ENCODE measurements around the gene ADAMTSL5. TPM values are rescaled to one million over a fixed set of nuclear protein-coding genes. Genes with fewer than 3 reads are reported as not detected.
"Not testable (repeated sequence)": the region's sequence is repeated elsewhere in the genome, so short reads cannot be mapped to it uniquely, and the experiment has no call there.

ADAMTSL5 gene
- 0.72 and 1.8 TPM in 2 replicates for total RNA-seq (2014; rRNA removed; shearing (Covaris generic))

- DNase-seq (ENCODE audit: low spot score): peak; percentile 29
These were observed at the start of gene ADAMTSL5 for GRCh38 chr19:1512671-1513498. Gene ADAMTSL5, minus strand, starts transcription at chr19:1513019. Its CDS starts 2,076 bp downstream, at chr19:1510943.

- DNase-seq (ENCODE audit: low spot score): no peak
These were observed 48.5 kb upstream of the ADAMTSL5 start for GRCh38 chr19:1561236-1561842.

GRCh38 chr19:1560286-1560882, 47.6 kb upstream of the ADAMTSL5 start:
- DNase-seq (ENCODE audit: low spot score): no peak

- DNase-seq (ENCODE audit: low spot score): no peak
These were observed 45.7 kb upstream of the ADAMTSL5 start for GRCh38 chr19:1558552-1558951.

GRCh38 chr19:1556390-1557070, 43.7 kb upstream of the ADAMTSL5 start:
- DNase-seq (ENCODE audit: low spot score): no peak

- DNase-seq (ENCODE audit: low spot score): no peak
These were observed 42.9 kb upstream of the ADAMTSL5 start for GRCh38 chr19:1555487-1556389.

- DNase-seq (ENCODE audit: low spot score): no peak
These were observed 42.1 kb upstream of the ADAMTSL5 start for GRCh38 chr19:1554968-1555367.

- DNase-seq (ENCODE audit: low spot score): no peak
These were observed 40.6 kb upstream of the ADAMTSL5 start for GRCh38 chr19:1553415-1553814.

GRCh38 chr19:1551068-1552040, 38.5 kb upstream of the ADAMTSL5 start:
- DNase-seq (ENCODE audit: low spot score): no peak

- no peak for DNase-seq (ENCODE audit: low spot score)
These were observed 36.6 kb upstream of the ADAMTSL5 start for GRCh38 chr19:1549332-1549945.

- no peak for DNase-seq (ENCODE audit: low spot score)
These were observed 27.6 kb upstream of the ADAMTSL5 start for GRCh38 chr19:1540365-1540925.

DNA sequence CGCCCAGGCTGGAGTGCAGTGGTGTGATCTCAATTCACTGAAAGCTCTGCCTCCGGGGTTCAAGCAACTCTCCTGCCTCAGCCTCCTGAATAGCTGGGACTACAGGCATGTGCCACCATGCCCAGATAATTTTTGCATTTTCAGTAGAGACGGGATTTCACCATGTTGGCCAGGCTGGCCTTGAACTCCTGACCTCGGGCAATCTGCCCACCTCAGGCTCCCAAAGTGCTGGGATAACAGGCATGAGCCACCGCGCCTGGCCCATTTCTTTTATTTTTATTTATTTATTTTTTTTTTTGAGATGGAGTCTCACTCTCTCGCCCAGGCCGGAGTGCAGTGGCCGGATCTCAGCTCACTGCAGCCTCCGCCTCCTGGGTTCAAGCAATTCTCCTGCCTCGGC, 26.9 kb upstream of the ADAMTSL5 start:
- not testable (repeated sequence) for DNase-seq (ENCODE audit: low spot score)

DNA sequence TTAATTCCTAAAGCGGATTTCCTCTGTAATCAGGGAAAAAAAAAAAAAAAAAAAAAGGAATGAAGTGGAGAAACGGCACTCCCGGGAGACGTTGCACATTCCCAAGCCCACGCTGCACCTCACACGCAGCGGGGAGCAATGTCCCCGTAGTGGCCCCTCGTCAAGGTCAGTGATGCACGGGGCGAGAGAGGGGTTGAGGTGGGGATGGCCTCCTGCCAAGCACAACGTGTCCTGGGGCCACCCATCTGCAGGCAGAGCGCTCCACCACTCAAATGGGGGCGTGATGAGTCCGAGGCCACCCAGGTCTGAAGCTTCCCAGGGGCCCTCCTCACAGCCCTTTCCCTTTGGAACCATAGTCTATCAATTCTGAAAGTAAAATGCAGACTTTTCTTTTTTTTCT, 26.2 kb upstream of the ADAMTSL5 start:
- DNase-seq (ENCODE audit: low spot score): no peak

- DNase-seq (ENCODE audit: low spot score): not testable (repeated sequence)
These were observed 22.9 kb upstream of the ADAMTSL5 start for GRCh38 chr19:1535699-1536098.

DNA sequence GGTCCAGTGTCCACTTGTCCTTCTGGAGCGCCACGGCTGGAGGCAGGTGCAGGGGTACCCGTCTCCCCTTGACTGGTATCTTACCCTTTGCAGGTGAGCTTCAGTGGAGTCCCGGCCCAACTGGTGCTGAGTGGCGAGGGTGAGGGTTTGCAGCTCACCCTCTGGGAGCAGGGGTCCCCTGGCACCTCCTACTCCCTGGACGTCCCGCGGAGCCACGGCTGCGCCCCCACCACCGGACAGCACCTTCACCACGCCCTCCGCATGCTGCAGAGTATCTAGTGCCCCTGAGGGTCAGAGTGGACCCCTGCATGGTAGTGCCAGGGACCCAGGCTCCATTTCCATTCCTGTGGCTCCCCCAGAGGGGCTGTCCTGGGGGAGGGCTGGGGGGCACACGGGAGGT, 22.2 kb upstream of the ADAMTSL5 start:
- no peak for DNase-seq (ENCODE audit: low spot score)

- no peak for DNase-seq (ENCODE audit: low spot score)
These were observed 20.8 kb upstream of the ADAMTSL5 start for GRCh38 chr19:1533510-1534150.

GRCh38 chr19:1532003-1532402, 19.2 kb upstream of the ADAMTSL5 start:
- no peak for DNase-seq (ENCODE audit: low spot score)

- DNase-seq (ENCODE audit: low spot score): no peak
These were observed 18.8 kb upstream of the ADAMTSL5 start for GRCh38 chr19:1531587-1531986.

GRCh38 chr19:1530856-1531255, 18.0 kb upstream of the ADAMTSL5 start:
- not testable (repeated sequence) for DNase-seq (ENCODE audit: low spot score)

Measured in H4 (cell line).